H1 (cell line): Measurements from ENCODE around the gene ZNF555. TPM values are rescaled to one million over a fixed set of nuclear protein-coding genes. Genes with fewer than 3 reads are reported as not detected.

Experiments
- CHD2 ChIP-seq: IDR thresholded peaks from 2 replicates; pipeline ENCODE4 v1.6.1; 2012; ENCODE audit warnings: low read length, improper control_type of control experiment
- EP300 ChIP-seq, 2 experiments: IDR thresholded peaks; 1 replicate in 1 of 2; 2 replicates in 1 of 2; pipeline ENCODE4 v1.6.1; 2011 to 2012; ENCODE audit warnings: low read depth in 2 of 2, low read length in 2 of 2, mild to moderate bottlenecking in 2 of 2, borderline replicate concordance in 1 of 2, inconsistent platforms in 1 of 2, moderate library complexity in 1 of 2
- KDM5A ChIP-seq: fragments of 200-600 bp; IDR thresholded peaks from 2 replicates; pipeline ENCODE4 v1.7.1; 2012; ENCODE audit warnings: mild to moderate bottlenecking, low read length, inconsistent platforms, mixed read lengths
- PHF8 ChIP-seq: fragments of 200-600 bp; sonication (generic); conservative IDR thresholded peaks from 2 replicates; pipeline ENCODE4 v1.7.1; 2012; ENCODE audit warnings: low read depth, mild to moderate bottlenecking, inconsistent platforms, low read length, moderate library complexity
- SIX5 ChIP-seq: IDR thresholded peaks from 2 replicates; pipeline ENCODE4 v1.6.1; 2011; ENCODE audit warnings: mild to moderate bottlenecking, low read depth, low read length
- SP2 ChIP-seq: IDR thresholded peaks from 2 replicates; pipeline ENCODE4 v1.6.1; 2012; ENCODE audit warnings: mild to moderate bottlenecking, low read length, inconsistent platforms
- SUZ12 ChIP-seq: fragments of 200-600 bp; sonication (generic); IDR thresholded peaks from 2 replicates; pipeline ENCODE4 v1.6.1; 2012; ENCODE audit warnings: mild to moderate bottlenecking, inconsistent platforms, low read length, moderate library complexity, mixed read lengths
- polyA plus RNA-seq, 7 experiments: library from polyadenylated mRNA; depleted of rRNA in 3 of 7; stranded (reverse) in 5 of 7; unstranded in 2 of 7; fragments of >200 nt in 5 of 7; fragments of 200-250 nt in 2 of 7; gene quantifications; 1 replicate in 5 of 7; 2 replicates in 1 of 7; 4 replicates in 1 of 7; pipeline versions ENCODE4 v1.2.1 to v1.2.3, GENCODE V29; 2011 to 2013; ENCODE audit warnings: missing spikeins in 2 of 7, mixed read lengths in 2 of 7
- total RNA-seq: library from RNA; stranded (reverse); fragmentation: NEBNext Ultra II Directional; extraction: Animal tissue kit (Norgen Biotek cat#: 25700); gene quantifications from 2 replicates; pipeline ENCODE4 v1.2.1, GENCODE V29; 2021

ZNF555 gene
- total and polyA plus RNA-seq, 2 of the 8 experiments (the other 6 are each of a cell fraction or from before 2014, with no cell fraction given), result 1.6 to 5.7 TPM

DNA sequence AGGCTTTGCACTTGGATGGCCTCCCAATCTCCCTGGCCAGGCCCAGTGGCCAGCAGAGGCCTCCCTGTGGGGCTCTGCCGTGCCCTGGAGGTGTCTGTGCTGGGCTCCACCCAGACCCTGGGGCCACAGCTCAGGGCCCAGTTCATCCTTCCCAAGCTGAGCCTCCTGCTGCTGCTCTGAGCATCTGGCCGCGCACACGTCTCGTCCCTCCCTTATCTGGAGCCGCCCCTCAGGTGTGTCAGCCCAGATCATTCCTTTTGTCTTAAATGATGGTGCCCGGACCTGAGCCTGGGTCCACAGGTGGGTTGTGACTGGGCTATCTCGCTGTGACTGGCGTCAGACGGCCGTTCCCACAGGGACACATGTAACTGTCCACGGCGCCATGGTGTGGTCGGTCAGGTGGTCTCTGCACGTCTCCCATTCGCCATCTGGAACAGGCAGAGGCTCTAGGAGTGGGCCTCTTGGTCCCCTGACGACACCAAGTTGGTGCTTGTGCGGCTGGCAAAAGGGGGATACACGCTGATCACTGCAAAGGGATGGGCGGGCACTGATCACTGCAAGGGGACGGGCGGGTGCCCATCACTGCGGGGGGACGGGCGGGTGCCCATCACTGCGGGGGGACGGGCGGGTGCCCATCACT lies 35.9 kb upstream of the ZNF555 start (continued):
- TF ChIP-seq SIX5 (no peak), SUZ12 (no peak), PHF8 (no peak), EP300 (IDR thresholded peaks at IDR 0.05; ENCODE audit: borderline replicate concordance in 1 of 2, low read depth in 2 of 2, low read length in 2 of 2) (no peak), KDM5A (no peak), SP2 (no peak), CHD2 (no peak)
- TF ChIP-seq, all 59 proteins: peak for 0
